GM23248 (cell line): ENCODE results near the gene CIT. TPM values are rescaled to one million over a fixed set of nuclear protein-coding genes. Genes with fewer than 3 reads are reported as not detected.
"Not testable (repeated sequence)": the region's sequence is repeated elsewhere in the genome, so short reads cannot be mapped to it uniquely, and the experiment has no call there.

Source experiments
- DNase-seq: peaks from one replicate; pipeline ENCODE4 v3.0.0-alpha.2; 2015
- H2AFZ ChIP-seq: fragments of 200-600 bp; sonication (generic); 2 replicates; pipeline ENCODE4 v1.6.1; 2016; ENCODE audit warnings: antibody characterized with exemption
- H3F3A ChIP-seq: fragments of 200-600 bp; sonication (generic); 2 replicates; pipeline ENCODE4 v1.6.1; 2016; ENCODE audit warnings: mild to moderate bottlenecking, antibody characterized with exemption, mixed run types; ENCODE audit not compliant: insufficient read depth
- H3K27ac ChIP-seq: fragments of 200-600 bp; sonication (generic); 2 replicates; pipeline ENCODE4 v1.5.1; 2016; ENCODE audit warnings: mild to moderate bottlenecking
- H3K27me3 ChIP-seq: fragments of 200-600 bp; sonication (generic); replicated peaks from 2 replicates; pipeline ENCODE4 v1.6.1; 2016; ENCODE audit warnings: mild to moderate bottlenecking; ENCODE audit not compliant: insufficient read depth
- H3K36me3 ChIP-seq: fragments of 200-600 bp; sonication (generic); 2 replicates; pipeline ENCODE4 v1.6.1; 2016; ENCODE audit warnings: low read depth, mild to moderate bottlenecking
- H3K4me1 ChIP-seq: fragments of 200-600 bp; sonication (generic); 2 replicates; pipeline ENCODE4 v1.6.1; 2016; ENCODE audit warnings: mild to moderate bottlenecking; ENCODE audit not compliant: insufficient read depth
- H3K4me2 ChIP-seq: fragments of 200-600 bp; sonication (generic); one replicate; pipeline ENCODE4 v1.6.1; 2016; ENCODE audit warnings: mild to moderate bottlenecking; ENCODE audit not compliant: unreplicated experiment
- H3K4me3 ChIP-seq: fragments of 200-600 bp; sonication (generic); 2 replicates; pipeline ENCODE4 v1.5.1; 2016; ENCODE audit warnings: mild to moderate bottlenecking
- H3K79me2 ChIP-seq: fragments of 200-600 bp; sonication (generic); 2 replicates; pipeline ENCODE4 v1.6.1; 2016; ENCODE audit warnings: mild to moderate bottlenecking; ENCODE audit not compliant: insufficient read depth
- H3K9ac ChIP-seq: fragments of 200-600 bp; sonication (generic); 2 replicates; pipeline ENCODE4 v1.6.1; 2016; ENCODE audit warnings: mild to moderate bottlenecking
- H3K9me2 ChIP-seq: fragments of 200-600 bp; sonication (generic); 2 replicates; pipeline ENCODE4 v1.6.1; 2016; ENCODE audit warnings: mixed run types, mild to moderate bottlenecking, moderate library complexity; ENCODE audit not compliant: insufficient read depth
- H3K9me3 ChIP-seq: fragments of 200-600 bp; sonication (generic); one replicate; pipeline ENCODE4 v1.6.1; 2017; ENCODE audit warnings: low read depth
- H4K20me1 ChIP-seq: fragments of 200-600 bp; sonication (generic); 2 replicates; pipeline ENCODE4 v1.6.0; 2016; ENCODE audit not compliant: insufficient read depth
- EZH2 ChIP-seq: fragments of 200-600 bp; sonication (generic); IDR thresholded peaks from 2 replicates; pipeline ENCODE4 v1.6.1; 2018; ENCODE audit warnings: antibody characterized with exemption, mild to moderate bottlenecking; ENCODE audit not compliant: insufficient read depth, poor library complexity, severe bottlenecking
- EZH2phosphoT487 ChIP-seq: fragments of 200-600 bp; sonication (generic); IDR thresholded peaks from 2 replicates; pipeline ENCODE4 v1.6.1; 2018; ENCODE audit warnings: antibody characterized with exemption, moderate library complexity, mild to moderate bottlenecking, low read depth; ENCODE audit not compliant: insufficient read depth
- WGBS, 2 experiments: methylation state at CpG; one replicate each; pipeline ENCODE4 v1.1.6; 2015 to 2017; ENCODE audit warnings: low lambda C conversion rate in 2 of 2, low coverage in 1 of 2; ENCODE audit errors: missing lambda C conversion rate in 2 of 2; 5-methylcytosine and 5-hydroxymethylcytosine counted together
- in situ Hi-C: fragments of 300-500 bp; cut with MboI; formaldehyde crosslinking; loops from 2 replicates; pipeline ENCODE4 v1.15.0; 2020
- polyA plus RNA-seq: library from polyadenylated mRNA; unstranded; fragments of >200 nt; fragmentation: Nextera tagmentation; extraction: Ambion mirVana; gene quantifications from 2 replicates; pipeline ENCODE4 v1.2.1, GENCODE V29; 2016
- total RNA-seq: library from RNA; depleted of rRNA; stranded (reverse); fragments of >200 nt; shearing (Covaris generic); gene quantifications from 2 replicates; pipeline ENCODE4 v1.2.3, GENCODE V29; 2014

Gene CIT
- total and polyA plus RNA-seq, 2 experiments from 2014 or later, result 4.3 to 6.8 TPM

DNA sequence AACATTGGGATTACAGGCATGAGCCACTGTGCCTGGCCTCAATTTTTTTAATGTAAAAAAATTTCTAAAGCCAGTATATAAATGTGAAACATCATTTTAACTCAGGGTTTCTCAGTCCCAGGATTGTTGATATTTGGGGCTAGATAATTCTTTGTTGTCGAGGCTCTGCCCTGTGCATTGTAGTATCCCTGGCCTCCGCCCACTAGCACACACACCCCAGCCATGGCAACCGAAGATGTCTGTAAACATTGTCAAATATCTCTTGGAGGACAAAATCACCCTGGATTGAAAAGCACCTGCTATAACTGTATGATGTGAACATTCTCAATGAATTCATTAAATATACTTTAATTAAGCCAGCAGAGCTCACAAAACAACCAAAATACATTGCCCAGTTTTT is 8.4 kb upstream of the CIT start:
- WGBS, 2 experiments, result 11 to 12% methylated on average over 3 of the region's 3 CpGs
- H3K4me1 ChIP-seq, result no peaks in the 10 kb centered on the region
- DNase-seq, result no peak
- H3F3A ChIP-seq, result no peaks in the 10 kb centered on the region
- in situ Hi-C loops, result no loop called here
- no peak overlapping the region for H3K4me2 ChIP-seq
- H3K9me2 ChIP-seq, result no peaks in the 10 kb centered on the region
- no peaks in the 10 kb centered on the region for H4K20me1 ChIP-seq
- H3K4me3 ChIP-seq, result no peak overlapping the region
- no peaks in the 10 kb centered on the region for H3K79me2 ChIP-seq
- H3K9me3 ChIP-seq, result no peaks in the 10 kb centered on the region
- H3K27ac ChIP-seq, result no peak overlapping the region
- no peak for TF ChIP-seq EZH2
- no peak for TF ChIP-seq EZH2phosphoT487
- no peaks in the 10 kb centered on the region for H3K36me3 ChIP-seq
- no peak overlapping the region for H3K9ac ChIP-seq
- no peaks in the 10 kb centered on the region for H3K27me3 ChIP-seq
- no peak overlapping the region for H2AFZ ChIP-seq

DNA sequence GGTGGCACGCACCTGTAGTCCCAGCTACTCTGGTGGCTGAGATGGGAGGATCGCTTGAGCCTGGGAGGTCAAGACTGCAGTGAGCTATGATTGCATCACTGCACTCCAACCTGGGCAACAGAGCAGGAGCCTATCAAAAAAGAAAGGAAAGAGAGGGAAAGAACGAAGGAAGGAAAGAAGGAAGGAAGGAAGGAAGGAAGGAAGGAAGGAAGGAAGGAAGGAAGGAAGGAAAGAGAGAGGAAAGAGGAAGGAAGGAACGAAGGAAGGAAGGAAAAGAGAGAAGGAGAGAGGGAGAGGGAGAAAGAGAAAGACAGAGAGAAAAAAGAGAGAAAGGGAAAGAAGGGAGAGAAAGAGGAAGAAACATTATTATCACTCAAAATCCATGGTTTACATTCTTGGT is 6.7 kb upstream of the CIT start:
- H3K27ac ChIP-seq, H3F3A ChIP-seq, H3K4me1 ChIP-seq, H3K9me2 ChIP-seq, H3K36me3 ChIP-seq, H2AFZ ChIP-seq, H3K27me3 ChIP-seq, H4K20me1 ChIP-seq, in situ Hi-C loops, H3K9me3 ChIP-seq, H3K4me2 ChIP-seq, H3K79me2 ChIP-seq, H3K9ac ChIP-seq, H3K4me3 ChIP-seq, DNase-seq: not testable (repeated sequence)
- 59 to 60% methylated on average over 2 to 4 of the region's 4 CpGs for WGBS, 2 experiments

DNA sequence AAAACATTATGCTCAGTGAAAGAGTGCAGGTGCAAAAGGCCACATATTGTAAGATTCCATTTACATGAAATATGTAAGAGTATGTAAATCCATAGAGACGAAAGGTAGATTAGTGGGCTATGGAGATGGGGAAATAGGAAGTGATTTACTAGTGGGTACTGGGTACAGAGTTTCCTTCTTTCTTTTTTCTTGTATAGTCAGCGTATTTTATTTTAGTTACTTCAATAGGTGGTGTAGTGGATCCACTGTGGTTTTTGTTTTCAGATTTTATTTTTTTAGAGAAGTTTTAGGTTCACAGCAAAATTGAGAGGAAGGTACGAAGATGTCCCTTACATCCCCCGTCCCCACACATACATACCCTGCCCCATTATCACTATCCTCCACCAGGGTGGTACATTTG is 6.1 kb upstream of the CIT start:
- Histone ChIP-seq H3K9me2 (no peaks in the 10 kb centered on the region), H3K79me2 (no peaks in the 10 kb centered on the region), H3K9me3 (no peaks in the 10 kb centered on the region), H3K4me2 (no peak overlapping the region), H3K4me1 (no peaks in the 10 kb centered on the region), H3K27me3 (no peaks in the 10 kb centered on the region), H4K20me1 (no peaks in the 10 kb centered on the region), H3K9ac (no peak overlapping the region), H3K4me3 (no peak overlapping the region), H3K27ac (no peak overlapping the region), H3F3A (no peaks in the 10 kb centered on the region), H2AFZ (no peak overlapping the region), H3K36me3 (no peaks in the 10 kb centered on the region)
- in situ Hi-C loops, result no loop called here
- no peak for DNase-seq
- TF ChIP-seq EZH2 (no peak), EZH2phosphoT487 (no peak)
- WGBS, 2 experiments, result 93 to 95% methylated on average over 4 of the region's 4 CpGs

DNA sequence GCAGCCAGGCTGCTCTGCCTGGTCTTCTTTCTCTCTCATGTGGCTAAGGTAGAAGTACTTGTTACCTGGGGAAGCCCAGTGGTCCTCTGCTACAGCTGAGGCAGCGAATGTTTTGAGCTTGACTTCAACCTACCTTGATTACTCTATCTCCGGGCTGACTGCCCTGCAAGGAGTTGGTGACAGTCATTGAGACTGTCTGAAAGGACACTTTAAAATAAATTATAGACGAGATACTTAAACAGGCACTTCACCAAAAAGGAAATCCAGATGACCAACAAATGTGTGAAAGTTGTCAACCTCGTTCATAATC is 474 bp upstream of the CIT start:
- Histone ChIP-seq H3K79me2 (peaks cover 21% of the 10 kb centered on the region), H2AFZ (peak overlapping the region; percentile 98), H3K4me3 (peak overlapping the region; percentile 95), H3K9me3 (no peaks in the 10 kb centered on the region), H4K20me1 (no peaks in the 10 kb centered on the region), H3F3A (no peaks in the 10 kb centered on the region), H3K27ac (no peak overlapping the region), H3K27me3 (no peaks in the 10 kb centered on the region), H3K4me1 (no peaks in the 10 kb centered on the region; the same call in 1 of the 2 replicates), H3K9me2 (no peaks in the 10 kb centered on the region), H3K4me2 (peak overlapping the region; percentile 90), H3K9ac (0 out of 2 replicates have a peak overlapping the region, but pooled peaks have one; percentile 23), H3K36me3 (no peaks in the 10 kb centered on the region)
- 47 to 50% methylated on average over 4 of the region's 4 CpGs for WGBS, 2 experiments
- in situ Hi-C loops, result no loop called here
- no peak for DNase-seq
- TF ChIP-seq EZH2phosphoT487, result no peak

DNA sequence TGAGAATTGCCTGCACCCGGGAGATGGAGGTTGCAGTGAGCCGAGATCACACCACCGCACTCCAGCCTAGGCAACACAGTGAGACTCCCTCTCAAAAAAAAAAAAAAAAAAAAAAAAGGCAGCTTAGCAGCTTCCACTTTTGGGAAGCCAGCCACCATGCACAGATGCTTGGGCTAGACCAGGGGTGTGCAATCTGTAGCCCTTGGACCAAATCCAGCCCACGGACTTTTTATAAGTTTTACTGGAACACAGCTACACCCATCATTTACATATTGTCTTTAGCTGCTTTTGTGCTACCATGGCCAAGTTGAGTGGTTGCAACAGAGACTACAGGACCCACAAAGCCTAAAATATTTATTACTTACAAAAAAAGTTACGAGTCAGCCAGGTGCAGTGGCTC is 6.7 kb downstream of the CIT start:
- peak overlapping the region; percentile 64 for H3K9ac ChIP-seq
- in situ Hi-C loops, result no loop called here

More for the DNA sequence above, 6.7 kb downstream of the CIT start:
- Histone ChIP-seq H3K27me3 (no peaks in the 10 kb centered on the region), H3K4me1 (peaks cover 15% of the 10 kb centered on the region), H3K27ac (peak overlapping the region; percentile 96), H3F3A (peaks cover 12% of the 10 kb centered on the region), H4K20me1 (no peaks in the 10 kb centered on the region), H3K36me3 (no peaks in the 10 kb centered on the region), H2AFZ (peak overlapping the region; percentile 92), H3K9me3 (no peaks in the 10 kb centered on the region), H3K4me3 (no peak overlapping the region), H3K9me2 (no peaks in the 10 kb centered on the region), H3K79me2 (0 out of 2 replicates have a peak, but pooled peaks cover 6% of the 10 kb centered on the region), H3K4me2 (no peak overlapping the region)
- WGBS, 2 experiments, result 24 to 66% methylated on average over 2 to 5 of the region's 5 CpGs
- no peak for TF ChIP-seq EZH2
- DNase-seq, result no peak
